ENCODE measurements around the gene TTLL11. TPM values are rescaled to one million over a fixed set of nuclear protein-coding genes. Genes with fewer than 3 reads are reported as not detected.

The TTLL11 gene
- total RNA-seq, 2 experiments from 2014 or later: 2.6 to 3.3 TPM

DNA sequence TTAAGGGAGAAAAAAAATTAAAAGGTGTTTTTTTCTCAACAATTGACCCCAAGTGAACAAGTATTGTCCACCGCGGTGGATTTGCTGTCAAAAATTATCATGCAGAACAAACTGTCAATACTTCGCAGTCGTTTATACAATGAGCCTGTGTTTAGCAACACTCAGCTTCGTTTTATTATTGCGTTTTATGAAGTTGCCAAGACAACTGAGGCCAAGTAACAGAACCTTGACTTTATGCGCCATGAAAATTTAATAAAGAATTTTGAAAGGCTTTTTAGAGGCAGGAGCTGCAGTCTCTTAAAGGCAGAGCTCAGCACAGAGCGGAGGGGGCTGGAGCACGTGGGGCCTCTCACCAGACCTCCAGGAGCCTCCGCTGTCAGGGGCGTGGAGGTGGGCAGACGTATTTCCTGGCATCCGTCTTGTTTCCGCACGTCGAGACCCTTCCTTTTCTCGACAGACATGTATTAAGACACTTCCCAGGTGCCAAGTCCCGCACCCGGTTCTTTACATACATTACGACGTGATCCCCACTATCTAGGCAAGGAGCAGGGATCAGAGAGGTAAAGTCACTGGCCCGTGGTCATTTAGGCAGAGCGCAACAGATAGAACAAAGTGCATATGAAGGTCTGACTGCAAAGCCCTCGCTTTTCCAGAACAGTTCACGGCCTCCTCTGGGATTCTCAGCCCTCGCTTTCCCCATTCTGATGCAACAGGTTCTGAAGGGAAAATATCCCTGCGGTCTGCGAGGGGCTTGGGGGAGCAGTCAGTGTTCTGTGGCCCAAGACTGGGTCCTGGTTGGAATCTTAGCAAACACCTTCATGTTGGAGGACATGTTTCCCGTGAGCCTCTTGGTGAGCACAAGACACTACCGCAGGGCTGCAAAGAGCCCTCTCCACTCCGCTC lies 277.3 kb downstream of the TTLL11 start:
- ChIA-PET CTCF (no interaction called here), POLR2A (interaction anchor here (0.6 kb wide), 1 partner anchor 733 kb away, joined by 3 read pairs; no protein-coding TSS in a partner anchor)
- Mint-ChIP-seq H3K27ac (no peak overlapping the region), H3K36me3 (ENCODE audit: low read depth) (no peaks in the 10 kb centered on the region), H3K9me3 (ENCODE audit: insufficient read depth) (no peaks in the 10 kb centered on the region), H3K4me3 (no peak overlapping the region), H3K4me1 (ENCODE audit: low read depth) (no peaks in the 10 kb centered on the region), H3K27me3 (ENCODE audit: low read depth) (no peaks in the 10 kb centered on the region)
- no peak for DNase-seq
- no peak for ATAC-seq

DNA sequence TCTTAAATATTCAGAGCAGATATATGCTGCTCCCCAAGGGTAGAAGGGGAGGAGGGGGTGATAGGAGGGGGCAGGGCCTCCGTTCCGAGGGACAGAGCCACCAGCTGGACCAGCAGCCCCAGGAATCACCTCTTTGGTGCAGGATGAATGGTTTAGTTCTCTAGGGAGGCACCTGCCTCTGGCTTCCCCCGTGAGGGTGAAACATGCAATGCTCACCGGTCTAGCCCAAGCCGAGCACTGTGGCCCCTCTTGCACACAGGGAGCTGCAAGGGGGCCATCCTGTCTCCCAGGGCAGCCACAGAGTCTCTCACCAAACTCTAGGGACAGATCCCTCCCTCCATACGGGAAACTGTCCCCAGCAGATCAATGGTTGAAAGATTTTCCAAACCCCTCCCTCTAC lies 278.0 kb downstream of the TTLL11 start:
- ATAC-seq (no peak), DNase-seq (no peak)
- POLR2A ChIA-PET: no interaction called here
- CTCF ChIA-PET: no interaction called here
- Mint-ChIP-seq H3K27me3 (ENCODE audit: low read depth) (no peaks in the 10 kb centered on the region), H3K36me3 (ENCODE audit: low read depth) (no peaks in the 10 kb centered on the region), H3K27ac (no peak overlapping the region), H3K9me3 (ENCODE audit: insufficient read depth) (no peaks in the 10 kb centered on the region), H3K4me3 (no peak overlapping the region), H3K4me1 (ENCODE audit: low read depth) (no peaks in the 10 kb centered on the region)

DNA sequence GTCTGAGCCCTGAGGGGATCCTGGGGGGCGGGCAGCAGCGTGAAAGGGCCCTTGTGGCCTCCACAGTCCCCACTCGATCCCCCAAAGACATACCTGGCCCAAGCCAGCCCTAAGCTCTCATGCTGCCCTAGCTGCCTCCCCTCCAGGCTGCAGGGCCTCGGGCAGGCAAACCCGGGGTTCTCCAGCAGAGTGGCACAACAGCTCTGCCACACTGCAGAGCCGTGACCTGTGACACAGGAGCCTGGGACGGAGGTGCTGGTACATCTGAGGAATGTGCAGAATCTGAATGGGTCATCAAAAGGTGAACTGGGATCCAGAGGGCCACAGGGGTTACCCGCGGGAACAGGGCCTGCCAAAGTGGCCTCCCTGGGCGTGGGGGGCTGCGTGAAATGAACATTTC lies 278.5 kb downstream of the TTLL11 start:
- H3K27me3 Mint-ChIP-seq (ENCODE audit: low read depth): no peaks in the 10 kb centered on the region
- no peaks in the 10 kb centered on the region for H3K9me3 Mint-ChIP-seq (ENCODE audit: insufficient read depth)
- no peak for ATAC-seq
- no peak overlapping the region for H3K4me3 Mint-ChIP-seq
- H3K36me3 Mint-ChIP-seq (ENCODE audit: low read depth): no peaks in the 10 kb centered on the region
- ChIA-PET CTCF (no interaction called here), POLR2A (no interaction called here)
- H3K27ac Mint-ChIP-seq: no peak overlapping the region
- no peaks in the 10 kb centered on the region for H3K4me1 Mint-ChIP-seq (ENCODE audit: low read depth)
- DNase-seq: no peak

DNA sequence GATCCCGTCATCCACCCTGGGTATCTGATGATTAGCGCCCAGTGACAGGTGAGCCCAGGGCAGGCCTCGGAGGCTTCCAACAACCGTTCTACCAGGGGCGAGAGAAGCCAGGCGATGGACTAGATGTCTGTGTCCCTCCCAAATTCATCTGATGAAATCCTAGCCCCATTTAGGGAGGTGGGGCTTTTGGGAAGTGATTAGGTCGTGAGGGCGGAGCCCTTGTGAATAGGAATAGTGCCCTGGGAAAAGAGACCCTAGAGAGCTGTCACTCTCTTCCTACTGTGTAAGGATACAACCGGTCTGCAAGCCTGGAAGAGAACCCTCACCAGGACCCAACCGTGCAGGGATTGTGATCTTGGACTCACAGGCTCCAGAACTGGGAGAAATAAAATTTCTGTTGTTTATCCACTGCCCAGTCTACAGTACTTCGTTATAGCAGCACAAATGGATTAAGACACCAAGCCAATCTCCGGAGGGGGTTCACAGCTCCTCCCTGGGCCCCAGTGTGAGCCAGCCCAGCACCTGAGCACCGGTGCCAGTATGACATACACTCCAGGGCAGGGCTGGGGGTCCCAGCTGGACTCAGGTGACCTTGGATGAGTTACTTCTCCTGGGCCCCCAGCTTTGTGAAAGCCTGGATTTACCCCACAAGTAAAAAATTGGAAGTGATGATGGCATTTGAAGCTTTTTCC lies 279.4 kb downstream of the TTLL11 start:
- Mint-ChIP-seq H3K27ac (no peak overlapping the region), H3K4me3 (no peak overlapping the region), H3K9me3 (ENCODE audit: insufficient read depth) (no peaks in the 10 kb centered on the region), H3K27me3 (ENCODE audit: low read depth) (no peaks in the 10 kb centered on the region), H3K36me3 (ENCODE audit: low read depth) (no peaks in the 10 kb centered on the region), H3K4me1 (ENCODE audit: low read depth) (no peaks in the 10 kb centered on the region)
- ChIA-PET POLR2A (no interaction called here), CTCF (interaction anchor here (0.7 kb wide), 1 partner anchor 66 kb away, joined by 3 read pairs; no protein-coding TSS in a partner anchor)
- no peak for ATAC-seq
- DNase-seq: no peak

DNA sequence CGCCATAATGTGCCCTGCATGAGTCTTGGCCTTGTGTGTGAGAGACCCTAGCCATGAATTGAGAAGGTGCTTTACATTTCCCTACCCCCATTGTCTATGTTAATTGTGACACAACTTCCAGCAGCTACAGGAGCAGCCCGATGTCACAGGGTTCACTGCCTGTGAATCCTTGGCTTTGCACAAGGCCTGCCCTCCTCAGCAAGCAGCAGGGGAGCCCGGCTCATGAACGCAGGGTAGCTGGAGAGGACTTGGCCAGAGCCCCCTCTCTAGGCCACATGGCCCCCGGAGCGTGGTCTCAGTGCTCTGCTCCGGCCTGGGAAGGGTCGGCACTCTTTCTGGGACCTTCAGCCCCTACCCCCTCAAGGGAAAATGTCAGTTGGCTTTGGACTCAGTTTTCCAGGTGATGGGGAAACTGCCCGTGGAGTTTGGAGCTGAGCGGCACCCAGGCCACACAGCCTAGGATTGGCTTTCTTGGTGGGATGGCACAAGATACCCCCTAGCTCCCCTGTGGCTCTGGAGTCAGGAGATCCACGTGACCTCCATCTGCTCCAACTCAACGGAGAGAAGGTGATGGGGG lies 280.9 kb downstream of the TTLL11 start:
- no peaks in the 10 kb centered on the region for H3K4me1 Mint-ChIP-seq (ENCODE audit: low read depth)
- no peaks in the 10 kb centered on the region for H3K9me3 Mint-ChIP-seq (ENCODE audit: insufficient read depth)
- H3K27ac Mint-ChIP-seq: no peak overlapping the region
- CTCF ChIA-PET: no interaction called here
- H3K36me3 Mint-ChIP-seq (ENCODE audit: low read depth): no peaks in the 10 kb centered on the region
- POLR2A ChIA-PET: interaction anchor here (0.6 kb wide), 1 partner anchor 1916 kb away, joined by 3 read pairs; no protein-coding TSS in a partner anchor
- H3K4me3 Mint-ChIP-seq: no peak overlapping the region
- H3K27me3 Mint-ChIP-seq (ENCODE audit: low read depth): no peaks in the 10 kb centered on the region
- ATAC-seq (no peak), DNase-seq (no peak)

DNA sequence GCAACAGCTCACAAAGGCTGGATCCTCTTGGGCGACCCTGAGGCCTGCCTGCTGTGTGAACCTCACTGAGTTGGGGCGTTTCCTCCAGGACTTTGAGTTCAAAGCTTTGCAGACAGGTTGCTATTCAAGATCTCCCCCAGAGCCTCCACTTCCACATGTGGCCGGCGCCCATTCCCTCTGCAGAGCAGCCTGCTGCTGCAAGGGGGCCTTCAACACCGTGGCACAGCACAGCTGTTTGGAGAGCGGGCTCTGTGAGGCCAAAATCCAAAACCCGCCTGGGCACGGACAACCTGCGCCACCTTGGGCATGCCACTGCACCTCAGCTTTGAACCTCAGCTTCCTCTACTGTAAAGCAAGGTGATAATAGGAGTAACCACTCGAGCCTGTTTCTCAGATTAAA lies 281.4 kb downstream of the TTLL11 start:
- no peak for DNase-seq
- Mint-ChIP-seq H3K4me1 (ENCODE audit: low read depth) (no peaks in the 10 kb centered on the region), H3K36me3 (ENCODE audit: low read depth) (no peaks in the 10 kb centered on the region), H3K27ac (no peak overlapping the region), H3K9me3 (ENCODE audit: insufficient read depth) (no peaks in the 10 kb centered on the region), H3K27me3 (ENCODE audit: low read depth) (no peaks in the 10 kb centered on the region), H3K4me3 (no peak overlapping the region)
- ChIA-PET CTCF (no interaction called here), POLR2A (no interaction called here)
- no peak for ATAC-seq

DNA sequence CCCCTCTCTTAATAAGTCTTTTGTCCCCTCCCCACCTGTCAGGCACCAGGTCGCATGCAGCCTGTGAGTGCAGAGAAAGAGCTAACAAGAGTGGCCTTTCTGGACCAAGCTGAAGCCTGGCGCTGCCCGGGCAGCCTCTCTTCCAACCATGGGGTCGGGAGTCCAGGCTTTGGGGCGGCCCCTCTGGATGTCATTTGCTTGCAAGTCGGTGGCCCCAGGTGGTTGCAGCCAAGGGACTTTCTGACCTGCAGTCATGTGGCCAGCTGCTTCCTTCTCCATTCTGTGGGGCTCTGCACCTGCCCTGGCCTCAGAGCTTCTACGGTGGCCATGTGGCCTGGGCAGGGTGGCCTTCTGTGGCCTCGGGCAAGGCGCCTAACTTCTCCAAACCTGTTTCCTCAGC lies 282.0 kb downstream of the TTLL11 start:
- H3K9me3 Mint-ChIP-seq (ENCODE audit: insufficient read depth): no peaks in the 10 kb centered on the region
- no peaks in the 10 kb centered on the region for H3K36me3 Mint-ChIP-seq (ENCODE audit: low read depth)
- ChIA-PET CTCF (no interaction called here), POLR2A (no interaction called here)
- no peaks in the 10 kb centered on the region for H3K4me1 Mint-ChIP-seq (ENCODE audit: low read depth)
- H3K4me3 Mint-ChIP-seq: no peak overlapping the region
- H3K27ac Mint-ChIP-seq: no peak overlapping the region
- DNase-seq (no peak), ATAC-seq (no peak)
- no peaks in the 10 kb centered on the region for H3K27me3 Mint-ChIP-seq (ENCODE audit: low read depth)

DNA sequence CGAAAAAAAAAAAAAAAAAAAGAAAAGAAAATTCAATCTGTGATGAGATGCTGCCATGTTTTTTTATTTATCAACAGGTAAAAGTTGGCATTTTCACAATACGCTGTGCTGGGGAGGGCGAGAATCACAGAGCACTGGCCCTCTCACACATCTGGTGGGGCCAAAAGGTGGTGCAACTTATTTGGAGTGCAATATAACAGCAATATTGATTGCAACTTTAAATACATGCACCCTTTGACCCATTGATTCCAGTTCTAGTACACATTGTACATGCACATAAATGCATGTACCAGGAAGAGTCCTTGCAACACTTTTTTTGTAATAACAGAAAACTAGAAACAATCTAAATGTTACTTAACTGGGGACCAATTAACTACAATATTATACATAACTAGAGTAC lies 282.6 kb downstream of the TTLL11 start:
- Mint-ChIP-seq H3K4me1 (ENCODE audit: low read depth) (no peaks in the 10 kb centered on the region), H3K27ac (no peak overlapping the region)
- DNase-seq: no peak

DNA sequence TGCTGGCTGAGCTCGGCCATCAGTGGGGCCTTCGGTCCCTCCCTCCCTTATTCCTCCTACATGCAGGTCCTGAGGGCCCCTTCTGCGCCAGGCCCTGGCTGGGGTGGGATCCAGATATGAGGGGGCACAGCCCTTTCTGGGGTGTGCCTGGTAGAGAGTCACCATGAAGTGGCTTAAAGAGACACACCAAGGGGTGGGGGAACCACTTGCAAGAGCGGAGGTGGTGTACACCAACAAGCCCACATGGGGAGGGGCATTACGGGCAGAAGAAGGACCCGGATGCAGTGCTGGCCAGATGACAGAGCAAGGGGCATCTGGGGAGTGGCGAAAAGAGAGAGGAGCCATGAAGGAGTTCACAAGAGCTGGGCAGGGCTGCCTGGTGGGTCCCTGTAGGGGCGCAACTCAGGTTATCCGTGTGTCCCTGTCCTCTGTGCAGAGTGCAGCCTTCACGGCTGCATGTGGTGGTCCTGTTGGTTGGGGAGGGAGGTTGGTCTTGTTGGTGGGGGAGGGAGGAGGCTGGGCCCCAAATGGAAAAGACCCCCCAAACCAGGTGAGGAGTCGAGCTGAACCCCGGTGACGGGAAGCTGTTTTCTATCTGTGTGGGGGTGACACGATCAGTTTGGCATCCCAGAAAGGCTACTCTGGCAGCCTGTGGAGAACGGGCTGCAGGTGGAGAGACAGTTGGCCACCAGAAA lies 283.6 kb downstream of the TTLL11 start:
- no peak overlapping the region for H3K4me3 Mint-ChIP-seq
- ChIA-PET CTCF (no interaction called here), POLR2A (no interaction called here)
- H3K4me1 Mint-ChIP-seq (ENCODE audit: low read depth): no peaks in the 10 kb centered on the region
- H3K27me3 Mint-ChIP-seq (ENCODE audit: low read depth): peaks cover 2% of the 10 kb centered on the region
- ATAC-seq (no peak), DNase-seq (no peak)
- H3K9me3 Mint-ChIP-seq (ENCODE audit: insufficient read depth): peaks cover 5% of the 10 kb centered on the region
- H3K36me3 Mint-ChIP-seq (ENCODE audit: low read depth): no peaks in the 10 kb centered on the region
- no peak overlapping the region for H3K27ac Mint-ChIP-seq

More for the DNA sequence above, 282.6 kb downstream of the TTLL11 start:
- Mint-ChIP-seq H3K9me3 (ENCODE audit: insufficient read depth) (no peaks in the 10 kb centered on the region), H3K4me3 (no peak overlapping the region), H3K27me3 (ENCODE audit: low read depth) (no peaks in the 10 kb centered on the region), H3K36me3 (ENCODE audit: low read depth) (no peaks in the 10 kb centered on the region)
- no peak for ATAC-seq
- CTCF ChIA-PET: no interaction called here
- POLR2A ChIA-PET: no interaction called here

DNA sequence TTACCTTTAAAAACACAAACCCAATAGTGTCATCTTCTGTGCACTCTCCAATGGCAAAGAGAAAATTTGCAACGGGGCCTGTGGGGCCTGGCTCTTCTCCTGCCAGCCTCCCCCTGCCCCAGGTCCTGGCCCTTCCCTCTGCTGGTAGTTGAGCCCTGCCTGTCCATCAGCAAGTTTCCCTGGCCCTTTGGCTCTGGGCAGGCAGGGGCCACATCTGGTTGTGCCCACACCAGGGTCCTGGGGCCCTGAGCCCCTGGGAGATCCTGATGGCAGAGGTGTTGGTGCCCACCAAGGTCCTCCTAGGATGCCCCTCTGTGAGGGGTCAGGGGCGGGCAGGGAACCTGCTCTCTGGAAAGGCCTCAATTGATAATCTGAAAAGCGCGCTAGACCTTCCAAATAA lies 284.3 kb downstream of the TTLL11 start:
- no peaks in the 10 kb centered on the region for H3K36me3 Mint-ChIP-seq (ENCODE audit: low read depth)
- no peak overlapping the region for H3K27ac Mint-ChIP-seq
- no peak overlapping the region for H3K4me3 Mint-ChIP-seq
- ChIA-PET POLR2A (no interaction called here), CTCF (no interaction called here)
- H3K27me3 Mint-ChIP-seq (ENCODE audit: low read depth): peaks cover 5% of the 10 kb centered on the region
- H3K4me1 Mint-ChIP-seq (ENCODE audit: low read depth): no peaks in the 10 kb centered on the region
- no peak for DNase-seq
- no peak for ATAC-seq
- peaks cover 7% of the 10 kb centered on the region for H3K9me3 Mint-ChIP-seq (ENCODE audit: insufficient read depth)

DNA sequence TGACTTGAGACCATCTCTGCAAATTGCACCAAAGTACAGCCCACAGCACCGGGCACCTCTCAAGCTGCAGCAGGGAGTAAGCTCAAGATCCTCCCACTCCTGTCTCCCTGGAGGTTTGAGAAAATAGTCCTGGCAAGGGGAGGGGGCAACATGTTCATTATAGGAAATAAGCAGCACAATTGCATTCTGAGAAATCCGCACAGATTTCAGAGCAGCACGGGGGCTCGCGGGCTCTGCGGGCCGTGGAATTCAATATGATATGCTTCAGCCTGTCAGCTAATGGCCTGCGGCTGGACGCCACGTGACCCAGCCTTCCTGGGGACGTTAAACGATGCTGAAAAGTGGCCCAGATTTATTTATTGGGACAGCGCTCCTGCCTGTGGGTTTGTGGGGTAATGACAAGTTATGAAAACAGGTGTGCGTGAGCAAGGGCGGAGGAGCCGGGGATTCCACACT lies 285.3 kb downstream of the TTLL11 start:
- ChIA-PET POLR2A (no interaction called here), CTCF (no interaction called here)
- Mint-ChIP-seq H3K36me3 (ENCODE audit: low read depth) (no peaks in the 10 kb centered on the region), H3K27ac (no peak overlapping the region), H3K4me1 (ENCODE audit: low read depth) (no peaks in the 10 kb centered on the region), H3K27me3 (ENCODE audit: low read depth) (peaks cover 8% of the 10 kb centered on the region), H3K4me3 (no peak overlapping the region), H3K9me3 (ENCODE audit: insufficient read depth) (peaks cover 7% of the 10 kb centered on the region)
- ATAC-seq (no peak), DNase-seq (no peak)
